CD4-positive, alpha-beta T cell treated with Interleukin-15 for 1 hour (primary cell): ENCODE data around the gene SIKE1.
"Not testable (repeated sequence)": the region's sequence is repeated elsewhere in the genome, so short reads cannot be mapped to it uniquely, and the experiment has no call there.

Experiments used
- DNase-seq: peaks from one replicate; pipeline ENCODE4 v3.0.0-alpha.2; 2020

SIKE1 gene

DNA sequence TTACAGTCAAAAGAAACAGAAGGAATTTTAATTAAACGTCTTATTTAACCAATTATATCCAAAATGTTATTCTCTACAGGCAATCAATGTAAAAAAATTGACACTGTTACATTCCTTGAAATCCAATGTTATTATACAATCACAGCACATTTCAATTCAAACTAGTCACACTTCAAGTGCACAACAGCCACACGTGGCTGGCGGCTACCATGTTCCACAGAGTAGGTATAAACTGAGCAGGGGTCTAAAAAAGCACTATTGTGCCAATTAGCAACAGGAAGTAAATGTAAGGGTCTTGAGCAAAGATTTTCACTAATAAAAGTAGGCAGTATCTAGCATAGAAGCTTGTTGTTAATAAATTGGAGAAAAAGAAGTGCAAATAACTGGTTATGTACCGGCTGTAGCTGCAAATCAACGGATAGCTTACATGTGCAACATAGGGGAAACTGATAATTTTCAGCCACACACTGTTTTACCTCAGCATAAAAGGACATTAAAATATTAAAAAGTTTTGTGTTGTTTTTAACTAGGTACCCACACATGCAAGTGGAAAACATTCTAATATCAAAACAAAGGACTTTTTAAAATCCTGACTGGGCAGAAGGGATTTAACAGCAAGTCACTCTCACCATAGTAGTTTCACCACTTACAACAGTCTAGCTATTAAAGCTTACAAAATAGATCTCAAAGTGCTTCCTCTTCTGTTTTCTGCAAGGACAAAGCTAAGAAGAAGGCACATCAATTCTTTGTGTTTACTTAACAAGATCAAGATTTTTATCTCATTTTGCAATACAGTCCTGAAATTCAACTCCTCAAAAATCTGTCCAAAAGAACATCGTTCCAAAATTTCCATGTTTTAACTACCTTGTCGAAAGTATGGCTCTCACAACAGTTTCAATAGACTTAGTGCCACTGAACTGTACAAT, 25.2 kb downstream of the SIKE1 start:
- no peak for DNase-seq

DNA sequence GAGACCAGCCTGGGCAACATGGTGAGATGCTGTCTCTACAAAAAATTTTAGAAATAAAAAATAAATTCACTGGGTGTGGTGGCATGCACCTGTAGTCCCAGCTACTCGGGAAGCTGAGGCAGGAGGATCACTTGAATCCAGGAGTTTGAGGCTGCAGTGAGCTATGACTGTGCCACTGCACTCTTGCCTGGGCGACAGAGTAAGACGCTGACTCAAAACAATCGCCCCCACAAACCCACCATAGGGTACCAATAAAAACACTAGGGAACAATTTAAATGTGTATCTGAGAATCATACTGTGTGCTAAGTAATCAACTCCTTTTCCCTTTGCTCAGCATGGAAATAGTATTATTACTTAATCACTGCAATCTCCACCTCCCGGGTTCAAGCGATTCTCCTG, 26.8 kb downstream of the SIKE1 start:
- not testable (repeated sequence) for DNase-seq

DNA sequence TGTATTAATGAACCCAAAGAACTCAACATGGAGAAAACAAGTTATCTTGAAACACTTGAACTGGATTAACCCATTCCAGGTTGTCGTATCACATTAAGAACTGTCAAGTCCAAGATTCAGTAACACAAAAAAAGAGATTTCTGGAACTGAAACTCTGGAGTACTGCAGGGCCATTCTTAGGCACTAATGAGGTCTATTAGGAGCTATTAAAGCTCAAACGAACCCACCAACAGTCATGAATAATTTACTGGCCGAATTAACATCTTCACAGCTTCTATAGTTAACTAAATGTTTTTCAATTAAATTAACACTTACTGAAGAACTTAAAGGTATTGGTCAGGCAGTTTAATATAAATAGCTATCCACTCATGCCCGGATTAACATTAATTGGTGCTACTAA, 27.3 kb downstream of the SIKE1 start:
- no peak for DNase-seq

DNA sequence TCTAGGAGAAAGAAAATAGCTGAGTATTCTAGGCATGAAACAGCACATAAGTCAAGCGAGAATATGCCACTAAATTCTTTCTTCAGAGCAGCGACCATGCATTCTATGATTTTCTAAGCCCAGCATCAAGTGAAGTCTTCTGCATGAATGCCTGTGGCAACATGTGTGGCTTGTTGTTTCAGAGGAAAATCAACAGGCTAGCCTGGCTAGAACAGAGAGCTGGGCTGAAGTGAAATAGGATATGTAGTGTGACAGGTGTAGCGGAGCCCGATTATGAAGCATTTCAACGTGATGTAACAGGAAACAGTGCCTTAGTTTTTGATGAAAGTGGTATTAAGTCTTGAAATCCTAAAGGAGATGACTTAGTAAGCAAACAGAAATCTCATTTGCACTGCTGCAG, 29.7 kb downstream of the SIKE1 start:
- DNase-seq, result no peak

DNA sequence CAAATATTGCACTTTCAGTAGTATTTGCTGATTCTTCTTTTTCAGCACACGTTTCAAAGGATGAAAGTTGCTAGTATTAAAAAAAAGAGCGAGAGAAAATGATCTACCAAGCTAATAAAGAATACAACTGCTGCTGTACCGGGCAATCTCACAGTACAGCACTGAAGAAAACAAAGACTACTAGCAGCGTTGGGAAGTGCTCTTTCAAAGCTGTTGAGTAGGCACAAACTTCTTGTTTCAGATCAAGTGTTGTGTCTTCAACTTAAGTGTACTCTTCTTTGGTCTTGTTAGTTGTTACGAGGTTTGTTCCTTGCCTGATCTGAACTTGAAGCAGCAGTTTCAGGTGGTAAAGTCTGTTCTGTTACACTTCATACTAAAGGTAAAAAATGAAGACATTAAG, 30.6 kb downstream of the SIKE1 start:
- DNase-seq, result no peak

DNA sequence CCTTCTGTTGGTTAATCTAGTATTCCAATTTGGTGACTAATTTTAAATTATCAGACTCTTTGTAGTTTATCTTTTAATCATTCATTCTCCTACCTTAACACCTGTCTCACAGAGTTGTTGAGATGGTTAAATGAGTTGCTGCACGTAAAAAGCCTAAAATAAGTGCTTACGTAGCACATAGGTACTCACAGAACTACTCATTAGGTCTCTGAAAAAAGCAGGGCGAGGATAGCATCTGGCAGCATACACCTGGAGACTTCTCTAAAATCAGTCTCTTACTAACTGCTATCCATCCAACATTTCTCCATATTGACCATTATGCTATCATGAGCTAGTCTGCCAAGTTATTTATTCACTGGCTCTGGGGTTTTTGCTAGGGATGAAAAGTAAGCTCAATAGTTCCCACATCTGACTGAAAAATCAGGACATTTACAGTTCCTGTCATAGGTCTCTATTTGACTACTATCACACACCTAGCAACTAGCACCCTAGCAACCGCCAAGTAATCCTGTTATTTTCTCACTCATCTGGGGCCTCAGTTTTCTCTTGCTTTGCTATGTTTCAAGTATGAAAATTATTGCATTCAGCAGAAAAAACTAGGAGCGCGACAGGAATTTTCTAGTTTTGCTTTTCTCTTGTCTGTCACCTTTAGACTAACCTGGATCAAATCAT, 33.9 kb downstream of the SIKE1 start:
- DNase-seq, result no peak

DNA sequence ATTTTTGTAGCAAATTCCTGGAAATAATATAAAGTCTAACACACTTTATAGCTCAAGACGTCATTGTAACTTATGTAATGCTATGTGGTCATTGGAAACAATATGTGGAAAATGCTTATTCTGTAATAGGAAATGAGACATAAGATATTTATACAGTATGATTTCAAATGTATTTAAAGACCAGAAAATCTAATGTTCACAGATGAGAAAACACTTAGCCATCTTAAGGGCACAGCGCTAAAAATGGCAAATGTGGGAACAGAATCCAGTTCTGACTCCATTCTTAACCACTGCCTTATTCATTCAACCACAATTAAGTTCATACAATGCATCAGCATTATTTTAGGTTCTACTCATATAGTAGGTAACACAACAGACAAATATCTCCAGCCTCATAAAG, 35.2 kb downstream of the SIKE1 start:
- DNase-seq, result no peak

DNA sequence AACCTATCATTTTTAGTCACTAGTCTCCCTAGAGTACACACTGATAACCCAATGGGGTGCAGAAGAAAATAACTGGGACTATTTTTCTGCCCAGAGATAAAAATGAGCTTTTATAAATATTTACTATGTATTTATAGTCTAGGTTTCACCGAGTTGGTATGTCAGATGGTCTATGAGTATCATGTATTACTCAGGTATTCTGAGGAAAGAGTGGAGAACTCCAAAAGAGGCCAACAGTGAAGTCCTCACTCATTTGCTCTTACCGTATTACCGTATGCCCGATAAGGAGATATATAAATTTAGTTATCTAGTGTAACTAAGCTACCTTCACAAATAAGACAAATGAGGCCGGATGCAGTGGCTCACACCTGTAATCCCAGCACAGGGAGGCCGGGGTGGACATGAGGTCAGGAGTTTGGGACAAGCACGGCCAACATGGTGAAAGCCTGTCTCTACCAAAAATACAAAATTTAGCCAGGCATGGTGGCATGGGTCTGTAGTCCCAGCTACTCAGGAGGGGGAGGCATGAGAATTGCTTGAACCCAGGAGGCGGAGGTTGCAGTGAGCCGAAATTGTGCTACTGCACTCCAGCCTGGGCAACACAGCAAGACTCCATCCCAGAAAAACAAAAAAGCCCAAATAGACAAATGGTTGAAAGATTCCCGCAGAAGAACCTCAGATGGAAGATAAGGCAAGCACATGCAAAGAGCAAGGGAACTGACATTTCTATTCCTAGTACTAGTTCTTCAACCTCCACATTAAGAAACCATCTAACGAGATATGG, 38.3 kb downstream of the SIKE1 start:
- no peak for DNase-seq

DNA sequence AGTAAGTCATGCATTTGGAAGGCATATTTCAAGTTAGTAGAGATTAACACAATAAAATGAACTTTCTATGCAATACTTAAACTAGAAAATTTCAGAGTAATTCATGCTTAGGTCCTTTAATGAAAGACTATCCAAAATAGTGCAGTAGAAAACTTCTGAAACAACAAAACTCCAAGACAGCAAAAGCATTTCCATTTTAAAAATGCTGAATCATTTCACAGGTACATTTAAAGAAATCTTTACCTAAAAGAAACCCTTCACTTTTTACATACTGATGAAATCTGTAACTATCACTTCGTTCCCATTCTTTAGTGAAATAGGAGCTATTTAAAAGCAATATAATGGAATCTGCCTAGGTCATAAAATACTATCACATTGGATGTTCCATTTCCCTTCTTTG, 40.2 kb downstream of the SIKE1 start:
- no peak for DNase-seq

DNA sequence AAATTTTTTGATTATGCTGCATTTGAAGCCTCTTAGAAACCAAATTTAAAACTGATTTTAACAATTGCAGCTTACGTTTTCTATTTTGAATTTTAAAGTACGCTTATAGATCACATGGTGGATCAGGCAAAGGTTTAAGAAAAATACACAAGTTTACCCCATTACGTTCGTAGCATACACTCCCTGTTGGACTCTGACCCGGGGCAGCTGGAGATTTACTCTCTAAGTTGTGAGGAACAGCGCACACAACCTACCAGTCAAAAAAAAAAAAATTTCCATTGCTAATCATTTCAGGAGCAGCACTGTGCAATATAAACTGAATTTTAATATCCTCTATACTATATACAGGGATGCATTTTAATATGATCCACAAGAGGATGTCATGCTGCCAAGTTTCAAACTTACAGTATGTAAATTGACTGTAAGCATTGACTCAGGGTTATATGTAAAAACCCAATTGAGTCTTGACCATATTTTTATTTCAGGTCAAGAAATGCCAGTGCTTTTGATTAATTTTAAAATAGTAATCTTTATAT, 43.1 kb downstream of the SIKE1 start:
- no peak for DNase-seq

DNA sequence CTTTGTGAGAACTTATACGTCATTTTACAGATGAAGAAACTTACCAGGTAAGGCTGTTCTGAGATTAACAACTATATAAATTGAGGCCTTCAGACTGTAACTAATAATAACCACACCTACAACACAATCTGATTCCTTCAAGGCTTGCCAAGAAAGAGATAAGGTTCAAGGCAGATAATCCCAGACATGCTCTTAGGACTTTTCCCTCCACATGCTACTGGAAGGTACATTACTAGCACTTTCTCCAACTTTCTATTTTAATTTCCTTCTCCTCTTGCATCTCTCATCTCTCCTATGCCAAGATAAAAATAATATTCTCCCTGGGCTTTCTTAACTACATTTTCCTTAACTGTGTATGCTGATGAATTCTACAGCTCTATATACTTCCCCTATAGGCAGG, 45.0 kb downstream of the SIKE1 start:
- DNase-seq, result no peak

DNA sequence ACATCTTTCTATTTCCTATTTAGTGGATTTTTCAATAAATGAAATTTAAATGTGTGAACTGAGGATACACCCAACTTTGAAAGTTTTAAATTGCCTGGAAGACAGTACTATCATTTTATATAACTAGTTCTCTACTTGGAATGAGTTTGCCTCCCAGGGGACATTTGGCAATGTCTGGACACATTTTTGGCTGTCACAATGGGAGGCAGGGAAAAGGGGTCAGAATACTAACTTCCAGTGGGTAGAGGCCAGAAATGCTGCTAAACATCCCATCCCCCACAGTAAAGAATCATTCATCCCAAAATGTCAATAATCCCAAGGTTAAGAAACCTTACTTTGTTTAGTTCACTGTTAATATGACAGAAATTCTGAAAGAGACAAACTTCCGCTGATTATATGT, 50.7 kb downstream of the SIKE1 start:
- DNase-seq, result no peak

DNA sequence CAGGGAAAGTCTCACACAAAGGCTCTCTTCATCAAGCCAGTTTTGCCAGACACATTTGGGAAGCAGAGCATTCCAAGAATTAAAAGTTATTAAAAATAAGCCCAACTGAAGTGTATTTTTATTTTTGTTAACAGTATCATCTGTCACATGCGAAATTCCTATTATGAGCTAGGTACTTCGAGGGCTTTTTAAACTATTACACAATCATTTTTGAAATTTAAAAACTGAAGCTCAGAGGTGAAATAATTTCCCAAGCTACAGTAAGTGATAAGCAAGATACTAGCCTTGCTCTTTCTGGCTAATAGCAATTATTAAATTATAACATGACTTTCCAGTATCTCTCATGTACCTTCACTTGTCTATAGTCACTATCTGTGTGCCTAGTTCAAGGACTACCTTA, 51.9 kb downstream of the SIKE1 start:
- no peak for DNase-seq

DNA sequence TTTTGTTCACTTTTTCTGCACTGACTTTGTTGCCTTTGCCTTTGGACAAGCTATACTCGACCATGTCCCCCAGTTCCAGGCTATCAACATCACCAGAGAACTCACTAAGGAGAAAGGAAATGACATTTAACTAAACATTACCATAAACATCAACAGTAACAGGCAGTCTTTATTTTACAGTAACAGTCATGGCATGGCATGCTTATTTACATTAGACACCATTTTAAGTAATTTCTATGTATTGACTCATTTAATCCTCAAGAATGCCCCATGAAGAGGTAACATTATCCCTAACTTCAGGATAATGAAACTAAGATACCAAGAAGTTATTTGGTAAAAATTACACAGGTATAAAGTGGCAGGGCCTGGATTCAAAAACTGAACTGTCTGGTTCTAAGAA, 55.3 kb downstream of the SIKE1 start:
- DNase-seq, result no peak

DNA sequence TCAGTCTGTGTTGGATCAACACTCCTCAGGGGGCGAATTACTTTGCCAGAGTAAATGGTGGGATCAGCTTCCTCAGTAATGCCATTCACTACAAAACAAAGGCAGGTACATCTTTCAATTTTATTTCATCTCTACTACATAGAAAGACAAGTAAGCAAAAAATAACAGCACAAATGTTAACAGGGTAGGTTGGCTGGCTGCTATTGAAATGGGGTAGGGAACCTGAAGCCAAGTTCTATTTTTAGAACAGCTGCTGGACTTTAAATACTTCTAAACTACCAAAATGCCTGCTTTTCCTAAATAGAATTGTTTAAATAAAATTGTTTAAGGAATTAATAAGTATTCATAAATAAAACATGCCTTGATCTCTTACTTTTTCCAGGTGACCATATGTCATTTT, 56.6 kb downstream of the SIKE1 start:
- no peak for DNase-seq

DNA sequence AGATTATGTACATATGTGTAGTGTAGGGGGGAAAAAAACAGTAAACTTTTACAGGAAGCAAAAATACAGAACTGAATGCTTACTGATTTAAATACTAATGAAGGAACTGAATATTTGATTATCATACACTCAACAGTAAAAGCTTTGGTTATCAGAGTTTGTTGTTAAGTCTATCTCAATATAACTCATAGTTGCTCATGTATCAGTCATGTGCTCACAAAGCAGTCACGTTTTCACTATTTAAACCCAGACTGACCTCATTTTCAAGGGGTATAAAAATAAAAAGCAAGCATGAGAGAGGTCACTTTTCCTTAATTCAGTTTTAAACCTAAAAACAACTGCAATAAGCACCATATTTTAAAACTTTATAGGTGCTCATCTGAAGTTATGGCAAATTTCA, 57.0 kb downstream of the SIKE1 start:
- DNase-seq, result no peak

DNA sequence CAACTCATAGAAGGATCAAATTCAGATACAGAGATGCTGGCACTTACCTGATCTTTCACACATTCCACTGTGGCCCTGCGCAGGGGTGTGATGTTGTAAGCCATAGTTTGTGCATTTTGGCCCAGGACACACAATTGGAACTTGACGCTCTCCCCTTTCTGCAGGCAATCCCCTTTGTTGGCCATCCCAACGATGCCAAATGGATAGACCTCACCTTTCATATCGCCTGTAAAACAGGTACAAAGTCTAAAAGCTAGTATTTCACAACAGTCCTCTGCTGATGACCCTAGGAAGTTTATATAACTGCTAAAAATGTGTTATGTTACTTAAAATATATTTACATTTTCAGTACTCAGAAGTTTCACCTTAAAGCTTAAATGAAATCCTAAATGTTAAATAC, 60.0 kb downstream of the SIKE1 start:
- DNase-seq, result no peak
